ENCODE data around the gene PLA2G4E.

- TF ChIP-seq POLR2A (IDR thresholded peaks at IDR 0.05) (no peak), POLR2AphosphoS5 (IDR thresholded peaks at IDR 0.05; ENCODE audit: insufficient read depth in 1 of 2, low read depth in 1 of 2) (no peak)
- TF ChIP-seq, protein P1, sequence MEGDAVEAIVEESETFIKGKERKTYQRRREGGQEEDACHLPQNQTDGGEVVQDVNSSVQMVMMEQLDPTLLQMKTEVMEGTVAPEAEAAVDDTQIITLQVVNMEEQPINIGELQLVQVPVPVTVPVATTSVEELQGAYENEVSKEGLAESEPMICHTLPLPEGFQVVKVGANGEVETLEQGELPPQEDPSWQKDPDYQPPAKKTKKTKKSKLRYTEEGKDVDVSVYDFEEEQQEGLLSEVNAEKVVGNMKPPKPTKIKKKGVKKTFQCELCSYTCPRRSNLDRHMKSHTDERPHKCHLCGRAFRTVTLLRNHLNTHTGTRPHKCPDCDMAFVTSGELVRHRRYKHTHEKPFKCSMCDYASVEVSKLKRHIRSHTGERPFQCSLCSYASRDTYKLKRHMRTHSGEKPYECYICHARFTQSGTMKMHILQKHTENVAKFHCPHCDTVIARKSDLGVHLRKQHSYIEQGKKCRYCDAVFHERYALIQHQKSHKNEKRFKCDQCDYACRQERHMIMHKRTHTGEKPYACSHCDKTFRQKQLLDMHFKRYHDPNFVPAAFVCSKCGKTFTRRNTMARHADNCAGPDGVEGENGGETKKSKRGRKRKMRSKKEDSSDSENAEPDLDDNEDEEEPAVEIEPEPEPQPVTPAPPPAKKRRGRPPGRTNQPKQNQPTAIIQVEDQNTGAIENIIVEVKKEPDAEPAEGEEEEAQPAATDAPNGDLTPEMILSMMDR (IDR thresholded peaks at IDR 0.05): no peak
These were observed 23.0 kb downstream of the PLA2G4E start for GRCh38 chr15:41997845-41998244.
